ENCODE data around the gene MEF2A.

The MEF2A gene

GRCh38 chr15:99606646-99607045, 40.9 kb downstream of the MEF2A start:
- no peak for DNase-seq

DNA sequence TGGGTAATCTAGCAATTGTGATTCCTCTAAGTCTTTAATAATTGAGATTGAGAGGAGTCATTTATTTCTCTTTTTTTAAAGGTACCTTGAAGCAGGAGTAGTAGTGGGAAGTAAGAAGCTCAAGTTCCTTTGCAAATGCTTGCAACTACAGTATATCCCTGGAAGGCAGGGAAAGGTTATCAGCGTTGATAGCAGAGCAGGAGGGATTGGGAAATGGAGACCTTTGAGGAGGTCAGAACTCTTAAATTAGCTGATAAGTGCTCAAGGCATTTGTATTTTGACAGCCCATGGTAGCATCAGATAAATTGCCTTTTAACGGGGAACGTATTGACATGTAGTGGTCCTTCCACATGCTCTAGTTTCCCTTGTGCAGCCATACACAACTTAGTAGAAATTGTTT, 47.7 kb downstream of the MEF2A start:
- no peak for DNase-seq

- no peak for DNase-seq
Measured at GRCh38 chr15:99613887-99614647, 48.3 kb downstream of the MEF2A start.

DNA sequence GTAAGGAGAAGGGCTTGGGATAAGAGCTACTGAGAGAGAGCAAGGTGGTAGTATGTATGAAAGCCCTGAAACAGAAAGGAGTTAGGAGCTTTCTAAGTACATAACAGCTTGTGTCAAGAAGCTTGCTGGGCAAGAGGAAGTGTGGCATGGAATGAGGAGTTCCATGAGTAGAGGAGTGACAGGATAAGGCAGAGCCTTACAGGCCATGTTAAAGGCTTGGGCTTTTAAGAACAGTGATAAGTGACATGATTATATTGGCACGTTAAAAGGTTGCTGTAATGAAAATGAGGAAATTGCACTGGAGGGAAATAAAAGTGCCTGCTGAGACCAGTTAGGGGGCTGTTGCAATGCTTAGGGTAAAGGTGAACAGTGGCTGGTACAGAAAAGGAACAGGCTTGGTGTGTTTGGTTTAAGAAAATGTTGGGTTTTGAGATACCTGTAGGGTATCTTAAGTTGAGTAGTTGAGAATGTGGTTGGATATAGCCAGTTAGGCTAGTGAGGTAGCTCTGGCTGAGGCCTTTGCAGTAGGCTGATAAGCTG, 49.0 kb downstream of the MEF2A start:
- no peak for DNase-seq

DNA sequence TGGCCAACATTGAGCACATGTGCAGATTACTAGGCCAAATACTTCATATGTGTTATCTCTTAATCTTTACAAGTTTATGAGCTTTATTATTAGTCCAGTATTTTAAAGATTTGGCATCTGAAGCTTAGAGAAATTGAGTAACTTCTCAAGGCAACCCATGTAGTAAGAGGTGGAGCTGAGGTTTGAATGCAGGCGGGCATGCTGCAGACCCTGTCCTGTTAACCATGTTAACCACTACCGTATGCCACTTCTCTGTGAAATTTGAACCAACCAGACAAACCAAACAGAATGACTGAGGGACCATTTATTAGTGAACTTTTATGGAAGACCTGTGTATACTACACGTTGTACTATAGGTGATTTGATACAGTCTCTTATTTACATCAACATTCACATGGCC, 49.7 kb downstream of the MEF2A start:
- DNase-seq, result no peak

DNA sequence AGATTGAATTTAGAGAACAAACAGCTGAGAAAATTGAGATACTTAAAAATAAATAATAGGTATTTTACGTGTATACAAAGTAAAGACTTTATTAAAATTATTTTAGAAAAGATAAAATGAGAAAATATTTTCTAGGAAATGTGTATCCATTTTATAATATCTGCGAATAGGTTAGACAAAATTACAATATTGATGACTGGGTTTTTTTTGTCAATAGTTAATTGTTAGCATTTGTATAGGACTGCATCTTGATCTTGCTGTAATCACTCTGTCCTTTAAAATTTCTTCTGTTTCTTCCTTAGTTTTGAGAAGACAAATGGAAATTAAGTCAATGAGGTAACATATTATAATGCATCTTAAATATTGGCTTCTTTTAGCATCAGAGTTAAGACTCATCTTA, 50.3 kb downstream of the MEF2A start:
- DNase-seq, result no peak

DNA sequence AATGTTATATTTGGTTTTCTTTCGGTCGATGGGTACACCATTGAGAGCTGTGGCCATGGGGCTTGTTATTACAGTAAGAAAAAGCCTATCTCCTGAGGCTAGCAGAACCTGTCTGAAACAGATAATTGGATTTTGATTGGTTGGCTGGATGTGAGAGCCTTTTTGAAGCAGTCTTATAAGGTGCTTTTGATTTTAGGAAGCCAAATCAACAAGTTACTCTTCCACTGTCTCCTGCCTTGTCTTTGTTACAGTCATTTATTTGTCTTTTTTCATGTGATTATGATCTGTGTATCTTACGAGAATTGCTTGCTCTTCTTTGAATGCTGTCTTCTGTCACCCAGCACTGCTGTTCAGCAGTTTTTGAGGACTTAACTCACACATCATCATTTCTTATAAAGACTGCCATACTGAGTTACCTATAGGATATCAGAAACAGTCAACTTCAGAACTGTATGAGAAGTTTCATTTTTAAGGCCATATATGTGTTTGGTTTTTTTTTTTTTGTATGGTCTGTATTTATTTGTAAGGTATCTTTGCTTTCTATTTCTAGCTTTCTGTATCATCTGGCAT, 51.1 kb downstream of the MEF2A start:
- DNase-seq, result no peak

- DNase-seq, result no peak
Measured at GRCh38 chr15:99618941-99619411, 53.2 kb downstream of the MEF2A start.

DNA sequence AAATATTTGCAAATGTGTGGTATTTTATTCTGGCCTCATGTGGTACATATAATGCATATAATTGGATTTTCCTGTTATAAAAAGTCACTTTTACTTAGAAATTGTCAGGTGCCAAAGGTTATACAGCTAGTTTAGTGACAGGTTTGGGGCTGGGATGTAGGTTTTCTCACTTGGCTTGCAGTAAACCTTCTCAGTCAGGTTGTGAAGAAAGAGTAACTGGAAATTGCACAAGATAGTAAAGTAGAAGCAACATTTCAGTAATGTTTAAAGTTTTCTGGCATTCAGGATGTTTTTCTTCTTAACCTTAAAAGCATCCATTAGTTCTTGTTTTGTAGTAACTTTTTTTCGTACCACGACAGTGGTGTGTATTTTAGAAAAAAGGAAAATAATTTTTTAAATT, 53.9 kb downstream of the MEF2A start:
- no peak for DNase-seq

DNA sequence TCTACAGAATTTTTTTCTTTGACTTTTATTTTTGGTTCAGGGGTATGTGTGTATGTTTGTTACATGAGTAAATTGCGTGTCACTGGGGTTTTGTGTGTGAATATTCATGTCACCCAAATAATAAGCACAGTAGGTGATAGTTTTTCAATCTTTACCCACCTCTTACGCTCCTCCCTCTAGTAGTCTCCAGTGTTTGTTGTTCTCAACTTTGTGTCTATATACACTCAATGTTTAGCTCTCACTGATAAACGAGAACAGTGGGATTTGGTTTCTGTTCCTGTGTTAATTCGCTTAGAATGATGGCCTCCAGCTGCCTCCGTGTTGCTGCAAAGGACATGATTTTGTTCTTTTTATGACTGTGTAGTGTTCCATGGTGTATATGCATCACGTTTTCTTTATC, 54.4 kb downstream of the MEF2A start:
- DNase-seq, result no peak

DNA sequence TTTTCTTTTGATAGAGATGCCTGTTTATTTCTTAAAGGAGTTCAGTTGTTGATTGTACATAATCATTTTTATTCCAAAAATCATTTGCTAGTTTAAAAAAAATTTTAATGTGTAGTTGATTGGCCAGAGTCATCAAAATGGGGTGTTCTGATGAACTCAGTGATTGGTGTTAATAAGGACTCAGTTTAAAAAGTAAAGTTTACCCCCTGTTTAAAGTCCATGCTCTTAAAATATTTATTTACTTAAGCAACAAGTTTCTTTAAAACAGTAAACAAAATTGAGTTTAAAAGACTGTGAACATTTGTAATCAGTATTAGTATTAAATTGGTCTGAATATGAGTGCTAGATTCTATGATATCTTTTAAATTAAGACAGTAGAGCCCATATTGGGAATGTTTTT, 56.0 kb downstream of the MEF2A start:
- DNase-seq, result no peak

GRCh38 chr15:99628374-99629001, 62.7 kb downstream of the MEF2A start:
- no peak for DNase-seq

GRCh38 chr15:99630607-99631131, 64.9 kb downstream of the MEF2A start:
- no peak for DNase-seq

DNA sequence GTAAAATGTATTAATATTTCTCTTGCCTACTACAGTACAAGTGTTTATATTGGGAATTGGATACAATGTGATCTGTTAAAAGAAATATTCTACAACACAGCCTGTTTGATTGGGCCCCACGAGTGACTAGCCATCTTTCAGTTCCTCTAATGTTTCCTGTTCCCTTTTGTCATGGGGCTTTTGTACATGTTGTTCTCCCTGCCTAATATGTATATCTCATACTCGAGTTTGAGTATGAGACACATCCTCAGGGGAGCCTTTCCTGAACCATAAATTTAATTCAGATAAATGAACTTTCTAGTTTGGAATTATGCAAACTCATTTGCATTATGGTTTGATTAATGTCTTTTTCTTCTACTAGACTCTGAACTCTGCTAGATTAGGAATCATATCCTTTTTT, 65.5 kb downstream of the MEF2A start:
- DNase-seq, result no peak

GRCh38 chr15:99632521-99632920, 66.7 kb downstream of the MEF2A start:
- no peak for DNase-seq

GRCh38 chr15:99633655-99634054, 67.9 kb downstream of the MEF2A start:
- DNase-seq, result no peak

- DNase-seq, result no peak
Measured at GRCh38 chr15:99634576-99634975, 68.8 kb downstream of the MEF2A start.

DNA sequence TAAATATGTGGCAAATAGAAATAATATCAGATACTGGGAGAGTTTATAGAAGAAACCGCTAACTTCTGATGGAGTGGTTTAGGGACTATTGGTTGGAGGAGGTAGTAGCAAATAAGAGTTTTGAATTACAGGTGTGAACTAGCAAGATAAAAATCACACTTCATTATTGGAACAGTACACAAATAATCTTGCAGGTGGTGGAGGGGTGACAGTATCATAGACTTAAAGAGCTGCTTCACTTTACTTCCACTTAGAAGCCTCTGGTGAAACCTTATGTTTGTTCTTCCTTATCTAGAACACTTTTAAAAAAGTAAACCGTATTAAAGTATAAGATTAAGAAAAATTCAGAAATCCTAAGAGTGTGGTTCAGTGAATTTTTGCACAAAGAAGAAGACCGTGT, 69.4 kb downstream of the MEF2A start:
- DNase-seq, result no peak

DNA sequence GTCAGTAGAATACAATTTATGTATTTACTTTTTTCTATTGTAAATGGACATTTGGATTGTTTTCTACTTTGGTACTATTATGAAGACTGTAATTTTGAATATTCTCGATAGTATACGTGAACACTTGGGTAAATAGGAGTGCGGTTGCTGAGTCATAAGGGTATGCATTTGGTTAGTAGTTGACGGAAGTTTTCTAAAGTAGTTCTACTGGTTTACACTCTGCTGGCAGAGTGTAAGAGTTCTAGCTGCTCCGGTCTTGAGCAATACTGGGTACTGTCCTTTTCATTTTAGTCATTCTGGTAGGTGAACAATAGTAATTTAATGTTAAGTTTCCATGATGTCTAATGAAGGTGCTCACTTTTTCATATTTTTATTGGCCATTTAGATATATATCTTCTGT, 70.0 kb downstream of the MEF2A start:
- no peak for DNase-seq

DNA sequence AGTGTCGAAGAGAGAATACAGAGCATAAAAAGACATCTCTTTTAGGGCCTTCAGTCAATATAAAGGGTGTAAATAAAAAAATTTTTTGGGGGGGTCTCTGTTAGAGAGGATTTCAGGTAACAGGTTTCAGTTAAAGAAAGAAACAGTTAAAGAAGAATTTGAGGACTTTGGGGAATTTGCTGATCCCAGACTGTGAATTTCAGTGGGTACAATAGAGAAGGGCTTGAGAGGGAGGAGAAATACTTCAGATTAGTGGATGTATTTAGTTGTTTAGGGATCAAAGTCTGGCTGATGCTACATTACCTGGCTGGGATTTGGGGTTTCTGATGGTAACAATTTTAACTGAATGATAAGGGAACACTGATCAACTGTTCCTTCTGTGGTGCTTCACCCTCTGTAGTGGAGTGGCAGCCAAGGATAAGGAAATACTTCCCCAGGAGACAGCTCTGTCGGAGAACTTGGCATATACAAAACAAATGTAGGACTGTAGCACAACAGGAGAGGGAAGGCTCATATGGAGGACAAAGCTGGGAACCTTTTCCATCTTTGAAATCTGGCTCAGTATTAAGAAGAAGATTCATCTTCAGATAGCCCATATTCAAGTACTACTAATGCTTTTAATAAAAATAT, 79.2 kb downstream of the MEF2A start:
- DNase-seq, result no peak

GRCh38 chr15:99645543-99645935, 79.8 kb downstream of the MEF2A start:
- no peak for DNase-seq

DNA sequence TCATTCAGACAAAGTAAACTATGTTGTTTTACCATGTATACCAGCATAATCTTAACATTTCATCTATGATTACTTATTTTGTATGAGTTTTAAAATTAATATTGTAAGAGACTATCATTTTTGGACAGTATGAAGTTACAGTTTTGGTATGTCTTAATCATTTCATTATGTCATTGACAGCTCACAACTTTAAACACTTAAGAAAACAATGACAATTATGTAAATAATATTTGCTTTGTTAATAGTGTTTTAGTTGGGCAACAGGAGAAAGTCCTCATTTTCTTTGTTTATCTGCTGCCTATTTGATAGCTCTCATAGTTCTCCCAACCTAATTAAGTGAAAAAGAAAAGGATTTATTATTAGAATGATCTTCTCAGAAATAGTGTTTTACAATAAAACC, 80.2 kb downstream of the MEF2A start:
- no peak for DNase-seq

GRCh38 chr15:99651023-99651807, 85.4 kb downstream of the MEF2A start:
- DNase-seq, result no peak
